ENCODE data around the gene CCL2. TPM values are rescaled to one million over a fixed set of nuclear protein-coding genes. Genes with fewer than 3 reads are reported as not detected.

CCL2 gene
- total RNA-seq, 2 donors from 2014 or later: 39.1 to 155 TPM

GRCh38 chr17:34302636-34303035 is 47.6 kb downstream of the CCL2 start:
- no peak for DNase-seq (ENCODE audit: low spot score)
- intact Hi-C loops (cut with DNase I): no loop called here

GRCh38 chr17:34303606-34304005 is 48.5 kb downstream of the CCL2 start:
- no peak for DNase-seq (ENCODE audit: low spot score)
- intact Hi-C loops (cut with DNase I): no loop called here

- no peak for DNase-seq (ENCODE audit: low spot score)
- intact Hi-C loops (cut with DNase I): loop anchor here in 1 of 2 donors (5.0 kb wide), 2 partner anchors 53 to 103 kb away; no protein-coding TSS in a partner anchor
These were observed 50.0 kb downstream of the CCL2 start for GRCh38 chr17:34305061-34305460.

- intact Hi-C loops (cut with DNase I): loop anchor here in 1 of 2 donors (5.0 kb wide), 2 partner anchors 53 to 103 kb away; no protein-coding TSS in a partner anchor
These were observed 50.5 kb downstream of the CCL2 start for GRCh38 chr17:34305606-34306005.

GRCh38 chr17:34306466-34306865 is 51.4 kb downstream of the CCL2 start:
- intact Hi-C loops (cut with DNase I): loop anchor here in 1 of 2 donors (5.0 kb wide), 2 partner anchors 54 to 104 kb away; no protein-coding TSS in a partner anchor
- no peak for DNase-seq (ENCODE audit: low spot score)

More at GRCh38 chr17:34305606-34306005, 50.5 kb downstream of the CCL2 start:
- DNase-seq (ENCODE audit: low spot score): no peak

Other genes with a start within 250 kb of the CCL2 start
- gene CCL7, start 14.9 kb downstream of the CCL2 start, total RNA-seq: under 1 TPM in 1 of 2 donors, not detected in 1; 0.52 TPM
- gene CCL11, start 30.5 kb downstream of the CCL2 start, total RNA-seq: under 1 TPM in 1 of 2 donors, not detected in 1; 0.90 TPM
- gene CCL8, start 64.2 kb downstream of the CCL2 start, total RNA-seq: under 1 TPM; 0.42 to 0.81 TPM
- 1 to 10 TPM; 3.1 to 4.0 TPM for gene CCL13, start 101.2 kb downstream of the CCL2 start, total RNA-seq
- not detected for gene CCL1, start 107.9 kb downstream of the CCL2 start, total RNA-seq

Measured in posterior vena cava (tissue), 2 donors.